Left ventricle myocardium superior (tissue), 1 donor: ENCODE results near the gene IL1B. TPM values are rescaled to one million over a fixed set of nuclear protein-coding genes. Genes with fewer than 3 reads are reported as not detected.

ENCODE experiments used
- ATAC-seq: fragments of 200-7000 bp; cut with Tn5 transposase; one replicate; pipeline ENCODE4 v1.9.1; 2020; ENCODE audit warnings: mild to moderate bottlenecking, moderate library complexity
- DNase-seq: peaks from one replicate; pipeline ENCODE4 v3.0.0-alpha.2; 2020
- intact Hi-C: fragments of 100-400 bp; cut with micrococcal nuclease; formaldehyde crosslinking; loops from one replicate; pipeline ENCODE4 v1.11.0; 2022
- total RNA-seq: library from RNA; stranded (reverse); fragmentation: NEBNext Ultra II Directional; extraction: Animal tissue kit (Norgen Biotek cat#: 25700); gene quantifications from one replicate; pipeline ENCODE4 v1.2.1, GENCODE V29; 2021
- donor health status: DM: no; HTN: yes; CAD: no; lungs with severe emphysema.

Gene IL1B
- total RNA-seq, 1 donor from 2014 or later: 0.37 TPM

- ATAC-seq (no peak), DNase-seq (no peak)
- intact Hi-C loops: no loop called here
Observed at GRCh38 chr2:112791693-112792230, 44.8 kb downstream of the IL1B start.

GRCh38 chr2:112791019-112791418 is 45.6 kb downstream of the IL1B start:
- no peak for ATAC-seq
- intact Hi-C loops: no loop called here
- DNase-seq: no peak

GRCh38 chr2:112790305-112790704 is 46.3 kb downstream of the IL1B start:
- ATAC-seq (no peak), DNase-seq (no peak)
- intact Hi-C loops: no loop called here

GRCh38 chr2:112789186-112789585 is 47.4 kb downstream of the IL1B start:
- DNase-seq: no peak
- no peak for ATAC-seq

GRCh38 chr2:112788653-112789052 is 47.9 kb downstream of the IL1B start:
- intact Hi-C loops: no loop called here
- no peak for ATAC-seq
- DNase-seq: no peak

More at GRCh38 chr2:112789186-112789585, 47.4 kb downstream of the IL1B start:
- intact Hi-C loops: no loop called here

- ATAC-seq (no peak), DNase-seq (no peak)
- intact Hi-C loops: no loop called here
Observed at GRCh38 chr2:112787729-112788393, 48.7 kb downstream of the IL1B start.

GRCh38 chr2:112787294-112787693 is 49.3 kb downstream of the IL1B start:
- no peak for ATAC-seq
- DNase-seq: no peak
- intact Hi-C loops: no loop called here

GRCh38 chr2:112784199-112785189 is 52.1 kb downstream of the IL1B start, which contains the start of gene IL1A:
IL1A (minus strand) TSS chr2:112784493; CDS start chr2:112783770, 723 bp downstream.
- ATAC-seq (no peak), DNase-seq (no peak)
- intact Hi-C loops: no loop called here

- ATAC-seq: no peak
- intact Hi-C loops: no loop called here
- no peak for DNase-seq
Observed at GRCh38 chr2:112783187-112783714, 53.3 kb downstream of the IL1B start.

- no peak for ATAC-seq
Observed at GRCh38 chr2:112782234-112782799, 54.3 kb downstream of the IL1B start.

More at GRCh38 chr2:112782234-112782799, 54.3 kb downstream of the IL1B start:
- no peak for DNase-seq
- intact Hi-C loops: no loop called here

Other genes starting within 250 kb of the IL1B start
- 10.8 TPM for gene SLC20A1, start 190.8 kb downstream of the IL1B start, total RNA-seq
- gene NT5DC4, start 115.8 kb downstream of the IL1B start, total RNA-seq: not detected
- 0.10 TPM for gene CKAP2L, start 72.2 kb downstream of the IL1B start, total RNA-seq
- not detected for gene IL1A, start 52.3 kb downstream of the IL1B start, total RNA-seq
- gene IL37, start 74.4 kb upstream of the IL1B start, total RNA-seq: not detected
- gene IL36G, start 141.2 kb upstream of the IL1B start, total RNA-seq: not detected
- not detected for gene IL36A, start 168.7 kb upstream of the IL1B start, total RNA-seq
- not detected for gene IL36B, start 216.1 kb upstream of the IL1B start, total RNA-seq
- not detected for gene IL36RN, start 222.4 kb upstream of the IL1B start, total RNA-seq
- gene IL1F10, start 231.2 kb upstream of the IL1B start, total RNA-seq: not detected